CD14-positive monocyte (primary cell): ENCODE results near the gene STIM1. TPM values are rescaled to one million over a fixed set of nuclear protein-coding genes. Genes with fewer than 3 reads are reported as not detected.

Experiments used
- DNase-seq, 3 donors: peaks; one replicate each; pipeline ENCODE4 v3.0.0-alpha.2; 2011 to 2022
- H2AFZ ChIP-seq: 2 replicates; pipeline ENCODE4 v1.6.0; 2012; ENCODE audit warnings: mild to moderate bottlenecking, low read depth, low read length, inconsistent platforms; ENCODE audit not compliant: insufficient read depth, poor library complexity, severe bottlenecking
- H3K27ac ChIP-seq, 2 donors: 1 replicate in 1 of 2; 2 replicates in 1 of 2; pipeline ENCODE4 v1.5.1; 2012 to 2013; ENCODE audit warnings: low read length in 2 of 2, control low read depth in 1 of 2, inconsistent platforms in 1 of 2, low read depth in 1 of 2, mild to moderate bottlenecking in 1 of 2
- H3K27me3 ChIP-seq, 2 donors: one replicate each; pipeline versions ENCODE4 v1.6.0 to v1.6.1; 2011 to 2013; ENCODE audit warnings: low read length in 2 of 2; ENCODE audit not compliant: control insufficient read depth in 2 of 2, insufficient read depth in 2 of 2
- H3K36me3 ChIP-seq, 2 donors: replicated peaks in 1 of 2; 1 replicate in 1 of 2; 2 replicates in 1 of 2; pipeline versions ENCODE4 v1.5.1 to v1.6.1; 2012 to 2013; ENCODE audit warnings: low read length in 2 of 2, control low read depth in 1 of 2, inconsistent platforms in 1 of 2, mild to moderate bottlenecking in 1 of 2; ENCODE audit not compliant: insufficient read depth in 2 of 2, control insufficient read depth in 1 of 2
- H3K4me1 ChIP-seq, 2 donors: 1 replicate in 1 of 2; 2 replicates in 1 of 2; pipeline versions ENCODE4 v1.5.1 to v1.6.1; 2012 to 2013; ENCODE audit warnings: low read length in 2 of 2, control low read depth in 1 of 2, inconsistent platforms in 1 of 2, mild to moderate bottlenecking in 1 of 2, moderate library complexity in 1 of 2; ENCODE audit not compliant: insufficient read depth in 2 of 2, control insufficient read depth in 1 of 2
- H3K4me2 ChIP-seq: replicated peaks from 2 replicates; pipeline ENCODE3; 2012; ENCODE audit warnings: low read length, moderate library complexity, mild to moderate bottlenecking; ENCODE audit not compliant: poor library complexity, severe bottlenecking; ENCODE audit errors: extremely low read depth
- H3K4me3 ChIP-seq, 3 experiments: fragments of 200-600 bp in 1 of 3; sonication (generic) in 1 of 3; replicated peaks in 1 of 3; 1 replicate in 2 of 3; 2 replicates in 1 of 3; pipeline ENCODE4 v1.5.1; 2011 to 2013; ENCODE audit warnings: low read length in 3 of 3, mild to moderate bottlenecking in 3 of 3, control low read depth in 2 of 3, low read depth in 2 of 3, inconsistent platforms in 1 of 3, moderate library complexity in 1 of 3
- H3K79me2 ChIP-seq: 2 replicates; pipeline ENCODE4 v1.6.0; 2012; ENCODE audit warnings: mild to moderate bottlenecking, control low read depth, inconsistent platforms, low read length, moderate library complexity; ENCODE audit not compliant: insufficient read depth
- H3K9ac ChIP-seq: 2 replicates; pipeline ENCODE4 v1.6.0; 2017; ENCODE audit warnings: low read length, mild to moderate bottlenecking; ENCODE audit not compliant: insufficient read depth, poor library complexity, severe bottlenecking
- H3K9me3 ChIP-seq, 2 donors: replicated peaks in 1 of 2; 1 replicate in 1 of 2; 2 replicates in 1 of 2; pipeline versions ENCODE4 v1.5.1 to v1.6.1; 2012 to 2013; ENCODE audit warnings: low read length in 2 of 2, control low read depth in 1 of 2; ENCODE audit not compliant: control insufficient read depth in 1 of 2, insufficient read depth in 1 of 2
- H4K20me1 ChIP-seq: 2 replicates; pipeline ENCODE4 v1.6.0; 2012; ENCODE audit warnings: mild to moderate bottlenecking, low read length, control low read depth, moderate library complexity; ENCODE audit not compliant: insufficient read depth
- H3K27ac Mint-ChIP-seq, 7 donors: one replicate each; pipeline ENCODE4 v1.8.0; 2020; ENCODE audit warnings: mild to moderate bottlenecking in 7 of 7, mixed read lengths in 7 of 7, moderate library complexity in 6 of 7, inconsistent platforms in 2 of 7
- H3K27me3 Mint-ChIP-seq, 3 donors: one replicate each; pipeline ENCODE4 v1.8.0; 2021 to 2022; ENCODE audit warnings: low read depth in 3 of 3, mild to moderate bottlenecking in 3 of 3, mixed read lengths in 3 of 3, moderate library complexity in 3 of 3, inconsistent platforms in 1 of 3
- H3K36me3 Mint-ChIP-seq, 2 donors: one replicate each; pipeline ENCODE4 v1.8.0; 2020; ENCODE audit warnings: mixed read lengths in 2 of 2, inconsistent platforms in 1 of 2, mild to moderate bottlenecking in 1 of 2
- H3K4me1 Mint-ChIP-seq: one replicate; pipeline ENCODE4 v1.8.0; 2020; ENCODE audit warnings: mild to moderate bottlenecking, mixed read lengths
- H3K4me3 Mint-ChIP-seq, 2 donors: one replicate each; pipeline ENCODE4 v1.8.0; 2020; ENCODE audit warnings: mild to moderate bottlenecking in 2 of 2, mixed read lengths in 2 of 2, moderate library complexity in 1 of 2
- H3K9me3 Mint-ChIP-seq, 7 donors: one replicate each; pipeline ENCODE4 v1.8.0; 2020 to 2022; ENCODE audit warnings: mixed read lengths in 7 of 7, mild to moderate bottlenecking in 6 of 7, moderate library complexity in 6 of 7, inconsistent platforms in 2 of 7
- CTCF ChIP-seq: fragments of 200-600 bp; IDR thresholded peaks from one replicate; pipeline ENCODE4 v1.8.0; 2022; ENCODE audit warnings: antibody characterized with exemption, mild to moderate bottlenecking
- WGBS: methylation state at CpG from one replicate; pipeline ENCODE4 v1.1.5; 2013; ENCODE audit warnings: missing lambda C conversion rate; ENCODE audit not compliant: insufficient coverage; 5-methylcytosine and 5-hydroxymethylcytosine counted together
- intact Hi-C, 2 donors: fragments of 100-400 bp; cut with micrococcal nuclease; formaldehyde crosslinking; loops; one replicate each; pipeline versions ENCODE4 v1.15.0 to v1.15.1; 2023
- polyA plus RNA-seq, 3 donors: library from polyadenylated mRNA; depleted of rRNA in 1 of 3; unstranded in 2 of 3; stranded (reverse) in 1 of 3; fragments of 300-500 nt in 2 of 3; fragments of >200 nt in 1 of 3; fragmentation: Illumina TruSeq in 2 of 3; gene quantifications; 1 replicate in 2 of 3; 2 replicates in 1 of 3; pipeline ENCODE4 v1.2.3, GENCODE V29; 2012 to 2021

STIM1 gene
- polyA plus RNA-seq, 3 donors = 14.0 to 68.6 (median 21.0) TPM

- Mint-ChIP-seq H3K9me3 (no peaks in the 10 kb centered on the region), H3K27ac (peak overlapping the region in 2 of 7 donors; percentile 2 to 54), H3K4me1 (peaks cover 20% of the 10 kb centered on the region), H3K4me3 (no peak overlapping the region), H3K27me3 (no peaks in the 10 kb centered on the region), H3K36me3 (peaks cover 56 to 70% of the 10 kb centered on the region in 2 donors)
- peak; percentile 82 for TF ChIP-seq CTCF
- H3K9ac ChIP-seq = no peak overlapping the region
- H3K36me3 ChIP-seq = peaks cover 43 to 59% of the 10 kb centered on the region in 2 donors
- H3K9me3 ChIP-seq = no peaks in the 10 kb centered on the region
- H3K79me2 ChIP-seq = peaks cover 12% of the 10 kb centered on the region
- intact Hi-C loops = loop anchor here in 1 of 2 donors (5.0 kb wide), 1 partner anchor 225 kb away; no protein-coding TSS in a partner anchor
- no peak overlapping the region for H3K4me3 ChIP-seq
- no peak overlapping the region for H2AFZ ChIP-seq
- H3K4me1 ChIP-seq = peaks cover 14 to 15% of the 10 kb centered on the region in 2 donors
- no peak overlapping the region for H3K4me2 ChIP-seq
- peak overlapping the region in 1 of 2 donors; percentile 6 for H3K27ac ChIP-seq
- no peaks in the 10 kb centered on the region for H3K27me3 ChIP-seq
- H4K20me1 ChIP-seq = peaks cover 10% of the 10 kb centered on the region
- WGBS = 0% methylated on average over 1 of the region's 4 CpGs
- peak; percentile 67 to 78 (median 76) for DNase-seq
Observed at GRCh38 chr11:4072668-4073285, 217.3 kb downstream of the STIM1 start.

GRCh38 chr11:4074266-4074665 lies 218.8 kb downstream of the STIM1 start:
- DNase-seq = no peak
- TF ChIP-seq CTCF = no peak
- H3K27me3 ChIP-seq = no peaks in the 10 kb centered on the region
- H3K4me2 ChIP-seq = no peak overlapping the region
- H3K4me3 Mint-ChIP-seq = no peak overlapping the region
- peaks cover 45 to 62% of the 10 kb centered on the region in 2 donors for H3K36me3 ChIP-seq
- peaks cover 5% of the 10 kb centered on the region for H3K79me2 ChIP-seq
- H3K27me3 Mint-ChIP-seq = no peaks in the 10 kb centered on the region
- no peak overlapping the region for H2AFZ ChIP-seq
- H3K4me1 ChIP-seq = peaks cover 2 to 3% of the 10 kb centered on the region in 2 donors
- peaks cover 3% of the 10 kb centered on the region for H4K20me1 ChIP-seq
- H3K9ac ChIP-seq = no peak overlapping the region
- peaks cover 56 to 73% of the 10 kb centered on the region in 2 donors for H3K36me3 Mint-ChIP-seq
- no peaks in the 10 kb centered on the region for H3K9me3 Mint-ChIP-seq
- intact Hi-C loops = loop anchor here in 1 of 2 donors (5.0 kb wide), 1 partner anchor 227 kb away; no protein-coding TSS in a partner anchor
- peaks cover 6% of the 10 kb centered on the region for H3K4me1 Mint-ChIP-seq
- H3K4me3 ChIP-seq = no peak overlapping the region
- H3K27ac Mint-ChIP-seq = peak overlapping the region in 1 of 7 donors; percentile 44
- no peak overlapping the region for H3K27ac ChIP-seq
- no peaks in the 10 kb centered on the region for H3K9me3 ChIP-seq
- 99% methylated on average over 7 of the region's 7 CpGs for WGBS
